ENCODE measurements around the gene WDR81.
A peak's percentile ranks its signal among the peaks of the same experiment; 100 is the strongest.
"Not testable (repeated sequence)": the region's sequence is repeated elsewhere in the genome, so short reads cannot be mapped to it uniquely, and the experiment has no call there.

The WDR81 gene

DNA sequence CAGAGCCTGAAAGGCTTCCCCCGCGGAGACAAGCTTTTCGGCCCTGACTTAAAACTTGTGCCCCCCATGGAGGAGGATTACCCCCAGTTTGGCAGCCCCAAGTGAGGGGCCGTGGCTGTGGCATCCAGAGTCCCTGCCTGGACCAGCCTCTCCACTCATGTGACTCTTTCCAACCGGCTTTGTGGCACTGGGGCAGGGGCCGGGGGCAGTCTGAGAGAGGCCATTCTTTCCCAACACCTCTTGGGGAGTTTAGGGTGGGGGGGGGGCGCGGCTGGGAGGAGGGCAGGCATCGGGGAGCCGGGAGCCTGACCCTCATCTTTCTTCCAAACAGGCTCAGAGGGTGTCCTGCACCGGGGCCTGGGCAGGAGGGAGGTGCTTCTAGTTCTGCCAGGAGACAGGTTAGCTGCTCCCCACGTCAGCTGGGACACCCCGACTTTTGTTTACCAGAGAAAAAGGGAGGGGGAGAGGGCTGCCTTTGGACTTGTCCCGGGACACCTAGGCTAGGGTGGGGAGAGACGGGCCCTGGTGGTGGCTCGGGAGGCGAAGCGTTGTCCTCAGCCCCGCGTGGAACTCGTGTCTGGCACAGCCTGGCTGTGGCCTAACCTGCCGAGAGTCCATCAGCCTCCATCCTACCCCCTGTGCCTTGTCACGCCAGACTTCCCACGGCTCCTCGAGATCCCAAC is 30.1 kb downstream of the WDR81 start:
- DNase-seq (ENCODE audit: low spot score), result no peak

DNA sequence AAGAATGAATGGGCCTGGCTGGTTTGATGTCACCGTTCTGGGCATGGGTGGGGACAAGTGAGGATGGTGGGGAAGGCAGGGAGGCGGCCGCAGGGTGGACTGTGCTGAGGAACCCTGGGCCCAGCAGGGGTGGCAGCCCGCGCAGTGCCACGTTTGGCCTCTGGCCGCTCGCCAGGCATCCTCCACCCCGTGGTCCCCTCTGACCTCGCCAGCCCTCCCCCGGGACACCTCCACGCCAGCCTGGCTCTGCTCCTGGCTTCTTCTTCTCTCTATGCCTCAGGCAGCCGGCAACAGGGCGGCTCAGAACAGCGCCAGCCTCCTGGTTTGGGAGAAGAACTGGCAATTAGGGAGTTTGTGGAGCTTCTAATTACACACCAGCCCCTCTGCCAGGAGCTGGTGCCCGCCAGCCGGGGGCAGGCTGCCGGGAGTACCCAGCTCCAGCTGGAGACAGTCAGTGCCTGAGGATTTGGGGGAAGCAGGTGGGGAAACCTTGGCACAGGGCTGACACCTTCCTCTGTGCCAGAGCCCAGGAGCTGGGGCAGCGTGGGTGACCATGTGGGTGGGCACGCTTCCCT is 30.8 kb downstream of the WDR81 start:
- no peak for DNase-seq (ENCODE audit: low spot score)

DNA sequence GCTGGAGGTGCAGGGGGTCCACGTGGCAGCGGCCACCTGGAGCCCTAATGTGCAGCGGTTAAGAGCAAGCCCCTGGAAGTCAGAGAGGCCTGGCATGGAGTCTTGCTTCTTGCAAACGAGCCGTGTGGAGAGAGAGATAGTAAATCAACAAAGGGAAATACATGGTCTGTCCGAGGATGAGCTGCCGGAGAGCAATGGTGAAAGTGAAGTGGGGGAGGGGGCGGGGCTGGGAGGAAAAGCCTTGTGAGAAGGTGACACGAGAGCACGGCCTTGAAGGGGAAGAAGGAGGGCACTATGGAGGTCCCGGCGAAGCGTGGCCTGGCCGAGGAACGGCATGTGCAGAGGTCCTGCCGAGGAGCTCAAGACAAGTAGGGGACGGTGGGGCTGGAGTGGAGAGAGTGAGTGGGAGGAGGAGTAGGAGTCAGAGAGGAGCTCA is 31.3 kb downstream of the WDR81 start:
- no peak for DNase-seq (ENCODE audit: low spot score)

DNA sequence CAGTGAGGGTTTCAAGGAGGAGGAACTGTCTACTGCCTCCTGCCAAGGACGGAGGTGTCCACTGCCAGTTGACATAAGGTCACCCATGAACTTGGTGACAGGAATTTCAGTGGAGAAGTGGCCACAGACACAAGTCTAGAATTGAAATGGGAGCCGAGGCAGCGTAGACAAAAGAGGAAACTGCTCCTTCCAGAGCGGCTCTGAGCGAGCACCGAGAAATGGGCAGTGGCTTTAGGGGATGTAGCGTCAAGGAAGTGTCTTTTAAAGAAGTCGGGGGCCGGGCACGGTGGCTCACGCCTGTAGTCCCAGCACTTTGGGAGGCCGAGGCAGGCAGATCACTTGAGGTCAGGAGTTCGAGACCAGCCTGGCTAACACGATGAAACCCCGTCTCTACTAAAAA is 34.3 kb downstream of the WDR81 start:
- no peak for DNase-seq (ENCODE audit: low spot score)

DNA sequence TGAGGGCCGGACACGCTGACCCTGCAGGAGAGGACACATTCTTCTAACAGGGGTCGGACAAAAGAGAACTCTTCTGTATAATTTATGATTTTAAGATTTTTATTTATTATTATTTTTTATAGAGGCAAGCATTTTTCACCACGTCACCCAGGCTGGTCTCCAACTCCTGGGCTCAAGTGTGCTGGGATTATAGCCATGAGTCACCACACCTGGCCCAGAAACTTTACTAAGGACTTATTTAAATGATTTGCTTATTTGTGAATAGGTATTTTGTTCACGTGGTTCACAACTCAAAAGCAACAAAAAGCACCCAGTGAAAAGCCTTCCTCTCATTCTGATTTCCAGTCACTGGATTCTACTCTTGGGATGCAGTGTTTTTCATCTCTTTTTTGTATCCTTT is 35.0 kb downstream of the WDR81 start:
- DNase-seq (ENCODE audit: low spot score), result no peak

DNA sequence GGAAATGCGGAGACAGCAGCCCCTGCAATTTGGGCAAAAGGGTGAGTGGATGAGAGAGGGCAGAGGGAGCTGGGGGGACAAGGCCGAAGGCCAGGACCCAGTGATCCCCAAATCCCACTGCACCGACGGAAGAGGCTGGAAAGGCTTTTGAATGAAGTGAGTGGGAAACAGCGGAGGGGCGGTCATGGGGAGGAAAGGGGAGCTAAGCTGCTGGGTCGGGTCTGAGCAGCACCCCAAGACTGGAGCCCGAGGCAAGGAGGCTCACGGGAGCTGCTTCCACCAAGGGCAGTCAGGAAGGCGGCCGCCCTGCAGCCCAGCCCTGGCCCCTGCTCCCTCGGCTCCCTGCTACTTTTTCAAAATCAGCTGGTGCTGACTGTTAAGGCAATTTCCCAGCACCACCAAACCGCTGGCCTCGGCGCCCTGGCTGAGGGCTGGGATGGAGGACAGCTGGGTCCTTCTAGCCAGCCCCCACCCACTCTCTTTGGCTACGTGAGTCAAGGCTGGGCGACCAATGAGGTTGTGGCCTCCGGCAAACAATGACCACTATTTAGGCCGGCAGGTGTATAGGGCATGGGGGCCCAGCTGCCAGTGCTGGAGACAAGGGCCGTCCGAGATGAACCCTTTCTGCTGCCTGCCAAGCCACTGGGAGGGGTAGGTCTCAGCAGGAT is 37.9 kb downstream of the WDR81 start:
- no peak for DNase-seq (ENCODE audit: low spot score)

DNA sequence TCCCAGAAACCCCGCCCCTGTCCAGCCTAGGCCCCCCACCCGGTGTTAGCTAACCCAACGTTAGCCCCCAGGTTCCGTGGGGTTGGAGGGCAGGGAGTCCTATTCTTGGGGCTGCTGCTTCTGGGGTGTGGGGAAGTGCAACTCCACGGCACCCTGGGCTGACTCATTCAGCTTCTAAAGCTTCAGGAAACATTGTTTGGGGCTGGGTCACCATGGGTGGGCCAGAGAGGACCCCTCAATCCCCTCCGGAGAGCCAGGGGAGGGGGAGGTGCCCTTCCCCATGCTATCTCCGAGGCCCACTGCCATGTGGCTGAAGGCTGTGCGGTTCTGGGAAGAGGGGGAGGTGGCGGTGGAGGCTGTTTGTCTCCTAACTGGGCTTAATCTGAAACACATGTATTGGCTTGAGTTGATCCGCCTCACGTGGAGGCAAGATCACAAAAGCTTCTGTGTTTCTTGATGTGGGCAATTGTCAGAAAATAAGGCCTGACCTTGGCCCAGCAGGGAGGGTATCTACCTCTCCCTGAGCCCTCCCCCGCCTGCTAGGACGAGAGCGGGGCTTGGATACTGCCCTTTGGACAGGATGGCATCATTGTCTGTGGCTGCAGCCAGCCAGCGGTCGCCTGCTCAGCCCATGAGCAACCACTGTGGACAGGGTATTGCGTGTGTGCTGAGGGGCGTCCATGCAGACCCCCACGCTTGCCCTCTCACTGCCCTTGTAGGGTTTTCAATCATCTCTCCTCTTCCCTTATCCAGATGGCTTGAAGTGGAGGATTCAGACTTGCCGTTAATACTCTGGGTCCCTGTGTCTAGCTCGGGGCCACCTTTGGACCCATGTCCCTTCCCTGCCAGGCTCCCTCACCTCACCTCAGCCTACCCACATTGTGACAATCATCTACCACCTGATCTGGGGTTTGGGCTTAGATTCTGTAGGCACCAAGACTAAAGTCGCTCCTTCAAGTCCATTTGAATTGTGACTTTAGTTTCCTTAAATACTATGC is 38.7 kb downstream of the WDR81 start:
- DNase-seq (ENCODE audit: low spot score), result no peak

DNA sequence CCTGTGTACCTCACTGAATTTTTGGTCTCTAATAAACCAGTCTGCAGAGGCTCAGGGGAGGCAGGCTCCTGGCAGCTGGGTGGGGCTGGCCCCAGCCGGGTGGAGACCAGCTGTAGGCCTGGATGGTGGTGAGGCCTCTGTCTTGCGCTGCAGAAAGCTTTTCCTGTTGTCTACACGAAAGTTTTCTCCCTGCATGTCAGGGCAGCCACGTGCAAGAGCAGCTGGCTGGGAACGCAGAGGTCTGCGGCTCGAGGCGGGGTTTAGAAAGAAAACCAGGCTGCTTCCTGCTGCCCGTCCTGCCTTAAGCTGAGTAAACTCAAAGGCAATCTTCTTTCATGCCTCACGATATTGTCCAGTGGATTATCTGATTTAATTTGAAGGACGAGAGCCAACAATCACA is 39.8 kb downstream of the WDR81 start:
- no peak for DNase-seq (ENCODE audit: low spot score)

DNA sequence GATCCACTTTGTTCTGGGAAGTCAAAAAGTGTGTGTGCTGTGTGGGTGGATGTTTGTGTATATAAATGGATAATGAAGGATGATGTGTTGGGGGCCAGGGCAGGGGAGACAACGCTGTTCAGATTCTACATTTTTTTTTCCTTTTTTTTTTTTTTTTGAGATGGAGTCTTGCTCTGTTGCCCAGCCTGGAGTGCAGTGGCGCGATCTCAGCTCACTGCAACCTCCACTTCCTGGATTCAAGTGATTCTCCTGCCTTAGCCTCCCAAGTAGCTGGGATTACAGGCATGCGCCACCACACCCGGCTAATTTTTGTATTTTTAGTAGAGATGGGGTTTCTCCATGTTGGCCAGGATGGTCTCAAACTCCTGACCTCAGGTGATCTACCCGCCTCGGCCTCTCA is 40.2 kb downstream of the WDR81 start:
- not testable (repeated sequence) for DNase-seq (ENCODE audit: low spot score)

DNA sequence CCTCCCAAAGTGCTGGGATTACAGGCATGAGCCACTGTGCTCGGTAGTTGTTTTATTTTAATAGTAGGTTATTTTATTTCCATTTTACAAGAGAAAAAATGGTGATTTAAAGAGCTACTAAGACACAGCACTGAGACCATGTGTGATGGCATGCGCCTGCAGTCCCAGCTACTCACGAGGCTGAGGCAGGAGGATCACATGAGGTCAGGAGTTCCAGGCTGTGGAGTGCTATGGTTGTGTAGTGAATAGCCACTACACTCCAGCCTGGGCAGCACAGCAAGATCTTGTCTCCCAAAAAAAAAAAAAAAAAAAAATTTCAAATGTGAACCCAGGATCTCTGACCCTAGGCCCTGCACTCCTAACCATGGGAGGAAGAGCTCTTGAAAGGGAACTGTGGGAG is 41.1 kb downstream of the WDR81 start:
- no peak for DNase-seq (ENCODE audit: low spot score)

DNA sequence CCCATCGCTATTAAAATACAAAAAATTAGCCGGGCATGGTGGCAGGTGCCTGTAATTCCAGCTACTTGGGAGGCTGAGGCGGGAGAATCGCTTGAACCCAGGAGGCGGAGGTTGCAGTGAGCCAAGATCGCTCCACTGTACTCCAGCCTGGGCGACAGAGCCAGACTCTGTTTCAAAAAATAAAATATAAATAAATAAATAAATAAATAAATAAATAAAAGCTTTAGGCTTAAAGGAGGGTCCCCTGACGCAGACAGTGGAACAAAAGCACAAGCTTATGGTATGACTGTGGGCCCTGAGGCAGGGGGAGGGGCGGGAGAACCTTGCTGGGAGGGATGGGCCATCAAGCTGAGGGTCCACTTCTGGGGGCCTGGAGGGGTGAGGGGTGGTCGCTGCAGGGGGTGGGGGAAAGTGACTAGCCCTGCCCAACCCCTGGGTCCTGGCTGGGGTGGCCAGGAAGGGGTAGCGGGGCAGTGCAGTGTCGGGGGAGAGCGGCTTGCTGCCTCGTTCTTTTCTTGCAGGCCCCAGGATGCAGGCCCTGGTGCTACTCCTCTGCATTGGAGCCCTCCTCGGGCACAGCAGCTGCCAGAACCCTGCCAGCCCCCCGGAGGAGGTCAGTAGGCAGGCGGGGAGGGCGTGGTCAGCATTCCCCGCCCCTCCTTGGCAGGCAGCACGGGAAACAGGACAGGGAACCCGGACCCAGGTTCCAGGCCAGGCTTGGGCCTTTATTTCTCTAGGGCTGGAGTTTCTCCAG is 42.1 kb downstream of the WDR81 start:
- DNase-seq (ENCODE audit: low spot score), result no peak

DNA sequence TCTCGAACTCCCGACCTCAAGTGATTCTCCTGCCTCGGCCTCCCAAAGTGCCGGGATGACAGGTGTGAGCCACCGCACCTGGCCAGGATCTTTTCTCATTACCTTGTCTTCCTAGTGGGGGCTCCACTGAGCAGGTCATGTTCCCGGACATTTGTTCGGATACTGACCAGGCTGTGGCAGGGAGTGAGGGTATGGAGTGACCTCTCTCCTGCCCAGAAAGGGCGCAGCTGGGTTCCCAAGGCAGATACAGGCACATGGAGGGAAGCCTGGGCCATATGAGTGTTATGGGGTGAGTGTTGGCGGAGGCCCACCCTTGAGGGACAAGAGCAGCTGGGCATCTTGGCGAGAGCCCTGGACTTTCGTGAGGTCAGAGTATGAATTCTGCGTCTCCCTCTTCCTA is 42.9 kb downstream of the WDR81 start:
- no peak for DNase-seq (ENCODE audit: low spot score)

DNA sequence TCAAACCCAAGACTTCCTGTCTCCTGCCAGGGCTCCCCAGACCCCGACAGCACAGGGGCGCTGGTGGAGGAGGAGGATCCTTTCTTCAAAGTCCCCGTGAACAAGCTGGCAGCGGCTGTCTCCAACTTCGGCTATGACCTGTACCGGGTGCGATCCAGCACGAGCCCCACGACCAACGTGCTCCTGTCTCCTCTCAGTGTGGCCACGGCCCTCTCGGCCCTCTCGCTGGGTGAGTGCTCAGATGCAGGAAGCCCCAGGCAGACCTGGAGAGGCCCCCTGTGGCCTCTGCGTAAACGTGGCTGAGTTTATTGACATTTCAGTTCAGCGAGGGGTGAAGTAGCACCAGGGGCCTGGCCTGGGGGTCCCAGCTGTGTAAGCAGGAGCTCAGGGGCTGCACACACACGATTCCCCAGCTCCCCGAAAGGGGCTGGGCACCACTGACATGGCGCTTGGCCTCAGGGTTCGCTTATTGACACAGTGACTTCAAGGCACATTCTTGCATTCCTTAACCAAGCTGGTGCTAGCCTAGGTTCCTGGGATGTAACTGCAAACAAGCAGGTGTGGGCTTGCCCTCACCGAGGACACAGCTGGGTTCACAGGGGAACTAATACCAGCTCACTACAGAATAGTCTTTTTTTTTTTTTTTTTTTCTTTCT is 45.4 kb downstream of the WDR81 start:
- DNase-seq (ENCODE audit: low spot score), result peak; percentile 38

DNA sequence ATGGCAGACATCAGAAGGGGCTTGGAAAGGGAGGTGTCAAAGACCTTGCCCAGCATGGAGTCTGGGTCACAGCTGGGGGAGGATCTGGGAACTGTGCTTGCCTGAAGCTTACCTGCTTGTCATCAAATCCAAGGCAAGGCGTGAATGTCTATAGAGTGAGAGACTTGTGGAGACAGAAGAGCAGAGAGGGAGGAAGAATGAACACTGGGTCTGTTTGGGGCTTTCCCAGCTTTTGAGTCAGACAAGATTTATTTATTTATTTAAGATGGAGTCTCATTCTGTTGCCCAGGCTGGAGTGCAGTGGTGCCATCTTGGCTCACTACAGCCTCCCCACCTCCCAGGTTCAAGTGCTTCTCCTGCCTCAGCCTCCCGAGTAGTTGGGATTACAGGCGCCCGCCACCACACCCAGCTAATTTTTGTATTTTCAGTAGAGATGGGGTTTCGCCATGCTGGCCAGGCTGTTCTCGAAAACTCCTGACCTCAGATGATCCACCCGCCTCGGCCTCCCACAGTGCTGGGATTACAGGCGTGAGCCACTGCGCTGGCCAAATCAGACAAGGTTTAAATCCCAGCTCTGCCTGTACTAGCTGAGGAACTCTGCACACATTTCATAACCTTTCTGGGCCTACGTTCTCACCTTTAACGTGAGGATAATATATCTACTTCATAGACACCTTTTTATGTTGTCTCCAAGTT is 48.6 kb downstream of the WDR81 start:
- DNase-seq (ENCODE audit: low spot score), result not testable (repeated sequence)

DNA sequence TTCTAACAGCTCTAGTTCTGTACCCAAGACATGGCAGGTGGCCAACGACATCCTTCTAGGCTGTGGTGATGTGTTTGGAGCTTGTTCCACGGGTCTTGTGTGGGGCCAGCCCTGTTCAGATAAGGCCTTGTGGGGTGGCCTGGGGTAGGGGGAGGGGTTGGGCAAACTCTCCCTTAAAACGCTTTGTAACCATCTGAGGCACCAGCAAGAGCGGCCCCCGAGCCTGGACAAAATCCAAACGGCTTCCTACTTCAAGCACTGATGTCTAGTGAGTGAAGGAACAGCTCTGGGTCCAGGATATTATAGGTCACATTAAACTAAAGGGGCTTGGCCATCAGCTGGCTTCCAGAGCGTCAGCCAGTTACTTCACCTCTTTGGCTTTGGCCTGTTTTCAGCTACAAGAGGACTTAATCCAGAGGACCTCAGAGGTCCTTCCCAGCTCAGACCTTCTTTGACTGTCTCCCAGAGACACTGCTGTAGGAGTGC is 49.2 kb downstream of the WDR81 start:
- DNase-seq (ENCODE audit: low spot score), result no peak

DNA sequence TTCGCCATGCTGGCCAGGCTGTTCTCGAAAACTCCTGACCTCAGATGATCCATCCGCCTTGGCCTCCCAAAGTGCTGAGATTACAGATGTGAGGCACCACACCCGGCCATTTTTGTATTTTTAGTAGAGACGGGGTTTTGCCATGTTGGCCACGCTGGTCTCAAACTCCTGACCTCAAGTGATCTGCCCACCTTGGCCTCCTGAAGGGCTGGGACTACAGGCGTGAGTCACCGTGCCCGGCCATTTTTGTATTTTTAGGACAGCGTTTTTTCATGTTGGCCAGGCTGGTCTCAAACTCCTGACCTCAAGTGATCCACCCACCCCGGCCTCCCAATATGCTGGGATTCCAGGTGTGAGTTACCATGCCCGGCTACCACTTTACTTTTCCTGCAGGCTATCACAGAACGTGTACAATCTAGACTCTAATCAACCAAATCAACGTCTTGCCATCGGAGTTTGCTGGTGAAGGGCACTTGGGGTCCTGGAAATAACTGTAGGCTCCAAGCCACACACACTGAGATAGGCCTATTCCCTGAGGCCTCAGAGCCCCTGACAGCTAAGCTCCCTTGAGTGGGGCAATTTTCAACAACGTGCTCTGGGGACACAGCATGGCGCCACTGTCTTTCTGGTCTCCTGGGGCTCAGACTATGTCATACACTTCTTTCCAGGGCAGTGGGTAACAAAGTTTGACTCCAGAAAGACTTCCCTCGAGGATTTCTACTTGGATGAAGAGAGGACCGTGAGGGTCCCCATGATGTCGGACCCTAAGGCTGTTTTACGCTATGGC is 50.1 kb downstream of the WDR81 start:
- no peak for DNase-seq (ENCODE audit: low spot score)

DNA sequence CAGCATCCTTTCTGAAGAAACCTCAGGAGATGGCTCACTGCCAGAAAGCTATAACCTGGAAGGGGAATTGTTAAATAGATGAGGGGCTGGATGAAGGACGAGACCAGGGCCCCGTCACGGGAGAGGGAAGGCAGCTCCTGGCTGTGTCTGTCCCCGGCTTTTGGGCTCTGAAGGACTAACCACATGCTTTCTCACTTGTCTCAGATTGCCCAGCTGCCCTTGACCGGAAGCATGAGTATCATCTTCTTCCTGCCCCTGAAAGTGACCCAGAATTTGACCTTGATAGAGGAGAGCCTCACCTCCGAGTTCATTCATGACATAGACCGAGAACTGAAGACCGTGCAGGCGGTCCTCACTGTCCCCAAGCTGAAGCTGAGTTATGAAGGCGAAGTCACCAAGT is 51.8 kb downstream of the WDR81 start:
- no peak for DNase-seq (ENCODE audit: low spot score)

DNA sequence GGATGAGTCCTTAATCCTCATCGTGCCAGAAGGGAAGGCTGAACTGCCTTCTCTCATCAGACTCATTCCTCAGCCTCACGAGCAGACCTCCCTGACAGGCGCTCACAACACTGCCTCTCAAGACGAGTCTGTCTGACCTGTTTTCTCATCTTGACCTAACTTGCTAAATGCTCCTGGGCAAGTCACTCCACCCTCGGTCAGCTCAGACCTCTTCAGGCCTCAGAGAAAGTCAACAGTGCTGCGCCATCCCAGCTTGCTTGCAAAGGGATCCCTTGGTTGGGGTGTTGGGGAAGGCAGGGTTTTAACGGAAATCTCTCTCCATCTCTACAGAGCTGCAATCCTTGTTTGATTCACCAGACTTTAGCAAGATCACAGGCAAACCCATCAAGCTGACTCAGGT is 52.4 kb downstream of the WDR81 start:
- DNase-seq (ENCODE audit: low spot score), result no peak

DNA sequence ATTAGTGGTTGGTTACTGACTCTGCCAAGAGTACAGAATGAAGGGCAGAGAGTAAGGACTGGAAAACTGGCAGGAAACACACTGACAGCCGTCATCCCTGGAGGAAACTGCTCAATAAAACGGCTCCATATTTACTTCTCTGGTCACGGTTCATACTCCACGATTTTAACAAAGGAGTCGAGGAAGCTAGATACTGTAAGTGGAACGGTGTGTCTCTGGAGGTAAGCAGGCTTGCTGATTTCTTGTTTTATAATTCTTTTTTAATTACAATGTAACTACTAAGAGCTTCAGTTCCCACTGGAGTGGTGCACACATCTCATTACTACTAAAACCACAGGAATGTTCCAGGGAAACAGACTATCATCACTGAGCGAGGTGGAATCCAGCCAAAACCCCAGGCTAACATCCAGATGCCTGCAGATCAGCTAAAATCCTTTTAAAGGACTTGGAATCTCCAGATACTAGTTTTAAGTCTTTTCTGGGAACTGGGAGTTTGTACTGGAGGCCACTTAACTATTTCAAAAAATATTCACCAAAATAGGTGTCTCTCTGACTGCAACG is 55.1 kb downstream of the WDR81 start:
- no peak for DNase-seq (ENCODE audit: low spot score)
